ENCODE results near the gene CBLIF. TPM values are rescaled to one million over a fixed set of nuclear protein-coding genes. Genes with fewer than 3 reads are reported as not detected.

Gene CBLIF
- total RNA-seq, 3 donors from 2014 or later (not counting 1 experiment from before 2014, with no cell fraction given): not detected

DNA sequence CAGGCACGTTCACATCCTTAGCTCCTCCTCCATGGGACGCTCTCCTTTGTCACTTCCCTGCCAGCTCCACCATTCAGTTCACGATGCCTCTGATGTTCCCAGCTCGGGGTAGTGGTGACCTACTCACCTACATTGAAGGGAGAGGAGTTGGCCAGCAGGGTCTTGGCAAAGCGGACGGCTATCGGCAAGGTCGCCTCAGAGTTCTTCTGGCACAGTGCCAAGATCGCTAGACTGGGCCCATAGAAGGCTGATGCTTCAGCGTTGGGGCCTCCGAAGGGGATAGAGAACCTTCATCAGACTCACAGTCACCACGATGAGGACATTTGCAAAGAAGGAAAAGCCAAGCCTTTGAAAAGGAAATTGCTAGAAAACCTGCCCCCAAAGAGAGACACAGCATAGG lies 3.0 kb downstream of the CBLIF start:
- DNase-seq (no peak), ATAC-seq (no peak)
- Mint-ChIP-seq H3K27ac (no peak overlapping the region), H3K9me3 (no peaks in the 10 kb centered on the region), H3K4me3 (no peak overlapping the region), H3K4me1 (no peaks in the 10 kb centered on the region), H3K36me3 (no peaks in the 10 kb centered on the region), H3K27me3 (ENCODE audit: low read depth in 2 of 2) (peaks cover 0 to 5% of the 10 kb centered on the region in 2 donors)
- Histone ChIP-seq H3K27ac (ENCODE audit: low read length) (no peak overlapping the region), H3K4me3 (ENCODE audit: low read length) (no peak overlapping the region), H3K4me1 (ENCODE audit: control insufficient read depth, insufficient read depth, low read length) (no peaks in the 10 kb centered on the region), H3K36me3 (ENCODE audit: control insufficient read depth, insufficient read depth, low read length) (no peaks in the 10 kb centered on the region), H3K9me3 (ENCODE audit: control insufficient read depth, insufficient read depth, low read length) (no peaks in the 10 kb centered on the region), H3K27me3 (ENCODE audit: control insufficient read depth, insufficient read depth, low read length) (no peaks in the 10 kb centered on the region)
- WGBS (ENCODE audit: insufficient coverage): 91% methylated on average over 12 of the region's 12 CpGs
- intact Hi-C loops (cut with micrococcal nuclease): no loop called here
- TF ChIP-seq CTCF (IDR thresholded peaks at IDR 0.05): no peak

GRCh38 chr11:59841514-59841913 lies 3.8 kb downstream of the CBLIF start:
- no peaks in the 10 kb centered on the region for H3K36me3 ChIP-seq (ENCODE audit: control insufficient read depth, insufficient read depth, low read length)
- no peak overlapping the region for H3K4me3 ChIP-seq (ENCODE audit: low read length)
- Mint-ChIP-seq H3K27me3 (ENCODE audit: low read depth in 2 of 2) (peaks cover 5% of the 10 kb centered on the region in 2 donors), H3K4me3 (no peak overlapping the region), H3K4me1 (no peaks in the 10 kb centered on the region), H3K36me3 (no peaks in the 10 kb centered on the region), H3K27ac (no peak overlapping the region), H3K9me3 (no peaks in the 10 kb centered on the region)
- no peaks in the 10 kb centered on the region for H3K27me3 ChIP-seq (ENCODE audit: control insufficient read depth, insufficient read depth, low read length)
- no peaks in the 10 kb centered on the region for H3K9me3 ChIP-seq (ENCODE audit: control insufficient read depth, insufficient read depth, low read length)
- ATAC-seq (no peak), DNase-seq (no peak)
- 83% methylated on average over 2 of the region's 2 CpGs for WGBS (ENCODE audit: insufficient coverage)
- no peak for TF ChIP-seq CTCF (IDR thresholded peaks at IDR 0.05)
- no peaks in the 10 kb centered on the region for H3K4me1 ChIP-seq (ENCODE audit: control insufficient read depth, insufficient read depth, low read length)
- intact Hi-C loops (cut with micrococcal nuclease): no loop called here
- H3K27ac ChIP-seq (ENCODE audit: low read length): no peak overlapping the region

DNA sequence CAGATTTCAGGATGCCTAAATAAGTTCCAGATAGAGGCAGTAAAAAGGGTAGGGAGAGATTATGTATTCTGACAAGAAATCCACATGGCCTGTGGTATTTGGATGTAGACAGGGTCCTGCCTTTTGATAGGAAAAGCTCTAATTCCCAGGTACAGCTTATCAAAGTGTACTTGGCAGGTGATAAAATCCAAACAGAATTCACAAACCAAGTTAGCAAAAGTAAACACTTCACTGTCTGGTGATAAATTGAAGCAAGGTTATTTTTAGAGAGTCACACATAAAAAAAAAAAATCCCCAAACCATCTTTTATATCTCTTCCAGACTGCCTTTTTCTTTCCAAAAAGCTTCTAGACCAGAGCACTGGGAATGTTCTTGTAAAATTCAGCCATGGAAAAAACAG lies 5.7 kb downstream of the CBLIF start:
- no peak for TF ChIP-seq CTCF (IDR thresholded peaks at IDR 0.05)
- Mint-ChIP-seq H3K36me3 (no peaks in the 10 kb centered on the region), H3K4me3 (no peak overlapping the region), H3K27ac (no peak overlapping the region), H3K4me1 (no peaks in the 10 kb centered on the region), H3K27me3 (ENCODE audit: low read depth in 2 of 2) (peaks cover 5% of the 10 kb centered on the region in 2 donors), H3K9me3 (no peaks in the 10 kb centered on the region)
- ATAC-seq: no peak
- no peak overlapping the region for H3K27ac ChIP-seq (ENCODE audit: low read length)
- no peak for DNase-seq
- H3K4me3 ChIP-seq (ENCODE audit: low read length): no peak overlapping the region
- intact Hi-C loops (cut with micrococcal nuclease): no loop called here
- no peaks in the 10 kb centered on the region for H3K4me1 ChIP-seq (ENCODE audit: control insufficient read depth, insufficient read depth, low read length)
- H3K36me3 ChIP-seq (ENCODE audit: control insufficient read depth, insufficient read depth, low read length): no peaks in the 10 kb centered on the region
- H3K9me3 ChIP-seq (ENCODE audit: control insufficient read depth, insufficient read depth, low read length): no peaks in the 10 kb centered on the region
- no peaks in the 10 kb centered on the region for H3K27me3 ChIP-seq (ENCODE audit: control insufficient read depth, insufficient read depth, low read length)

GRCh38 chr11:59833602-59834001 lies 11.7 kb downstream of the CBLIF start:
- Histone ChIP-seq H3K4me3 (ENCODE audit: low read length) (no peak overlapping the region), H3K4me1 (ENCODE audit: control insufficient read depth, insufficient read depth, low read length) (no peaks in the 10 kb centered on the region), H3K27me3 (ENCODE audit: control insufficient read depth, insufficient read depth, low read length) (no peaks in the 10 kb centered on the region), H3K27ac (ENCODE audit: low read length) (no peak overlapping the region), H3K9me3 (ENCODE audit: control insufficient read depth, insufficient read depth, low read length) (no peaks in the 10 kb centered on the region), H3K36me3 (ENCODE audit: control insufficient read depth, insufficient read depth, low read length) (no peaks in the 10 kb centered on the region)
- intact Hi-C loops (cut with micrococcal nuclease): no loop called here
- TF ChIP-seq CTCF (IDR thresholded peaks at IDR 0.05): no peak
- ATAC-seq (no peak), DNase-seq (no peak)
- Mint-ChIP-seq H3K4me1 (no peaks in the 10 kb centered on the region), H3K36me3 (no peaks in the 10 kb centered on the region), H3K27me3 (ENCODE audit: low read depth in 2 of 2) (peaks cover 0 to 5% of the 10 kb centered on the region in 2 donors), H3K27ac (no peak overlapping the region), H3K9me3 (no peaks in the 10 kb centered on the region), H3K4me3 (no peak overlapping the region)
- 66% methylated on average over 2 of the region's 2 CpGs for WGBS (ENCODE audit: insufficient coverage)

All from natural killer cell (primary cell).